ENCODE data around the gene ACOXL. TPM values are rescaled to one million over a fixed set of nuclear protein-coding genes. Genes with fewer than 3 reads are reported as not detected.

ACOXL gene
- total and polyA plus RNA-seq, 2 of the 8 experiments (the other 6 are each of a cell fraction or from before 2014, with no cell fraction given) = 11.4 to 20.6 TPM

DNA sequence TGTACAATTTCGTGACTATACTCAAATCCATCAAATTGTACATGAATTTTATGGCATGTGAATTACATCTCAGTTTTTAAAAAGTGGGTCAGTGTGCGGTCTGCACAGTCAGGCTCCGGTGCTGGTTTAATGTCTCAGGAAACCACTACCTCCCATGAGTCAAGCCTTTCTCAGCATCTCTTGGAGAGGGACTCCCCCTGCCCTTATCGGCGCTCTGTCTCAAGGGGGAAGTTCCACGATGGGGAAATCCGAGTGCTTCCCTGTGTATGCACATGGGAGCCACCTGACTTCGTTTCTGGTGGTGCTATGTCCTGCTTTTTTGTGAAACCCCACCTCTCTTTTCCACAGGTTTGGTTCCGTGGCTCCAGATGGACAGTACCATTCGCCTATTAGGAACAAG, 72.5 kb downstream of the ACOXL start:
- TF ChIP-seq RBBP5 (IDR thresholded peaks at IDR 0.05; ENCODE audit: borderline replicate concordance, low read depth, low read length) (no peak), CHD2 (IDR thresholded peaks at IDR 0.05; ENCODE audit: low read length) (no peak), EZH2 (IDR thresholded peaks at IDR 0.05; ENCODE audit: low read depth, low read length, severe bottlenecking) (no peak)
- TF ChIP-seq, protein P1, sequence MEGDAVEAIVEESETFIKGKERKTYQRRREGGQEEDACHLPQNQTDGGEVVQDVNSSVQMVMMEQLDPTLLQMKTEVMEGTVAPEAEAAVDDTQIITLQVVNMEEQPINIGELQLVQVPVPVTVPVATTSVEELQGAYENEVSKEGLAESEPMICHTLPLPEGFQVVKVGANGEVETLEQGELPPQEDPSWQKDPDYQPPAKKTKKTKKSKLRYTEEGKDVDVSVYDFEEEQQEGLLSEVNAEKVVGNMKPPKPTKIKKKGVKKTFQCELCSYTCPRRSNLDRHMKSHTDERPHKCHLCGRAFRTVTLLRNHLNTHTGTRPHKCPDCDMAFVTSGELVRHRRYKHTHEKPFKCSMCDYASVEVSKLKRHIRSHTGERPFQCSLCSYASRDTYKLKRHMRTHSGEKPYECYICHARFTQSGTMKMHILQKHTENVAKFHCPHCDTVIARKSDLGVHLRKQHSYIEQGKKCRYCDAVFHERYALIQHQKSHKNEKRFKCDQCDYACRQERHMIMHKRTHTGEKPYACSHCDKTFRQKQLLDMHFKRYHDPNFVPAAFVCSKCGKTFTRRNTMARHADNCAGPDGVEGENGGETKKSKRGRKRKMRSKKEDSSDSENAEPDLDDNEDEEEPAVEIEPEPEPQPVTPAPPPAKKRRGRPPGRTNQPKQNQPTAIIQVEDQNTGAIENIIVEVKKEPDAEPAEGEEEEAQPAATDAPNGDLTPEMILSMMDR (IDR thresholded peaks at IDR 0.05; ENCODE audit: control extremely low read depth in 1 of 3, insufficient read depth in 1 of 3, low read depth in 1 of 3, low read length in 3 of 3) = no peak
- TF ChIP-seq, protein P2, sequence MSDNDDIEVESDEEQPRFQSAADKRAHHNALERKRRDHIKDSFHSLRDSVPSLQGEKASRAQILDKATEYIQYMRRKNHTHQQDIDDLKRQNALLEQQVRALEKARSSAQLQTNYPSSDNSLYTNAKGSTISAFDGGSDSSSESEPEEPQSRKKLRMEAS (IDR thresholded peaks at IDR 0.05) = no peak
- TF ChIP-seq, protein P3, sequence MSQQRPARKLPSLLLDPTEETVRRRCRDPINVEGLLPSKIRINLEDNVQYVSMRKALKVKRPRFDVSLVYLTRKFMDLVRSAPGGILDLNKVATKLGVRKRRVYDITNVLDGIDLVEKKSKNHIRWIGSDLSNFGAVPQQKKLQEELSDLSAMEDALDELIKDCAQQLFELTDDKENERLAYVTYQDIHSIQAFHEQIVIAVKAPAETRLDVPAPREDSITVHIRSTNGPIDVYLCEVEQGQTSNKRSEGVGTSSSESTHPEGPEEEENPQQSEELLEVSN (IDR thresholded peaks at IDR 0.05) = no peak
- no peak overlapping the region for H3K27ac ChIP-seq (ENCODE audit: low read depth, low read length)
- POLR2A ChIA-PET (ENCODE audit: partially characterized antibody) = no interaction called here

More for the DNA sequence above, 72.5 kb downstream of the ACOXL start:
- no peak overlapping the region; the same call in 1 of the 2 replicates for H2AK5ac ChIP-seq (ENCODE audit: low read depth, low read length)
- no peak overlapping the region for H4K91ac ChIP-seq (replicated peaks; ENCODE audit: insufficient read length, low read length)
- DNase-seq (ENCODE audit: low read depth in 1 of 2, low spot score in 2 of 2) = no peak
- H3K4me2 ChIP-seq (ENCODE audit: insufficient read depth in 1 of 2, low read depth in 2 of 2, low read length in 2 of 2) = no peak overlapping the region
- no peaks in the 10 kb centered on the region for H3K27me3 ChIP-seq (replicated peaks in 1 of 4; ENCODE audit: control insufficient read depth in 3 of 4, extremely low read depth in 1 of 4, insufficient read depth in 3 of 4, low read length in 3 of 4)
- no peak overlapping the region for H3K4ac ChIP-seq (replicated peaks; ENCODE audit: insufficient read length, low read depth, low read length)
- 95% methylated on average over 10 of the region's 10 CpGs; no CpG with 5 or more reads in 1 of the 2 experiments for WGBS, 2 experiments (ENCODE audit: extremely low coverage in 1 of 2, insufficient coverage in 1 of 2, insufficient read length in 1 of 2, insufficient replicate concordance in 2 of 2, low coverage in 1 of 2, low lambda C conversion rate in 2 of 2, missing lambda C conversion rate in 1 of 2)
- H2BK5ac ChIP-seq (ENCODE audit: low read depth, low read length) = no peak overlapping the region
- no peak overlapping the region for H4K8ac ChIP-seq (ENCODE audit: extremely low read depth, insufficient read depth, low read length)
- FAIRE-seq = no peak
- H3K4me3 ChIP-seq (ENCODE audit: extremely low read depth in 1 of 4, insufficient read depth in 2 of 4, low read depth in 3 of 4, low read length in 4 of 4) = no peak overlapping the region
- no peak overlapping the region for H2BK20ac ChIP-seq (ENCODE audit: low read length)
- H2BK120ac ChIP-seq (replicated peaks; ENCODE audit: low read depth, low read length) = no peak overlapping the region
- no peak overlapping the region for H3K23ac ChIP-seq (ENCODE audit: insufficient read length)
- no peak overlapping the region for H2BK15ac ChIP-seq (ENCODE audit: low read length)
- H3K4me1 ChIP-seq (replicated peaks in 1 of 4; ENCODE audit: control insufficient read depth in 3 of 4, insufficient read depth in 4 of 4, low read length in 3 of 4) = peaks cover 2 to 19% (median 5%) of the 10 kb centered on the region in 4 experiments; a peak in 5 of 7 replicates
- no peak overlapping the region for H4K5ac ChIP-seq (ENCODE audit: insufficient read length, low read depth, low read length)
- peaks cover 0 to 7% of the 10 kb centered on the region in 2 experiments; a peak in 2 of 4 replicates for H3K9me3 ChIP-seq (ENCODE audit: insufficient read depth in 2 of 2, low read depth in 1 of 2, low read length in 1 of 2)
- H3K23me2 ChIP-seq (ENCODE audit: low read depth, low read length) = no peaks in the 10 kb centered on the region
- no peak overlapping the region for H3K56ac ChIP-seq (replicated peaks; ENCODE audit: insufficient read length, low read depth, low read length)
- peaks cover 7 to 36% (median 12%) of the 10 kb centered on the region in 4 experiments; a peak in 7 of 8 replicates for H3K36me3 ChIP-seq (ENCODE audit: control insufficient read depth in 2 of 4, insufficient read depth in 4 of 4, low read length in 3 of 4)
- no peak overlapping the region for H2AFZ ChIP-seq (ENCODE audit: low read length)
- H3K79me2 ChIP-seq (ENCODE audit: control insufficient read depth in 1 of 2, insufficient read depth in 2 of 2, low read length in 2 of 2) = no peaks in the 10 kb centered on the region
- no peaks in the 10 kb centered on the region for H3K79me1 ChIP-seq (ENCODE audit: low read depth, low read length)
- H2BK12ac ChIP-seq (ENCODE audit: low read depth, low read length) = no peak overlapping the region
- no peak overlapping the region for H3K18ac ChIP-seq (ENCODE audit: extremely low read depth, low read length)
- peaks cover 1 to 2% of the 10 kb centered on the region in 2 experiments for H4K20me1 ChIP-seq (replicated peaks in 1 of 2; ENCODE audit: control insufficient read depth in 1 of 2, insufficient read depth in 2 of 2, low read length in 2 of 2)
- H3K9ac ChIP-seq (replicated peaks in 1 of 4; ENCODE audit: extremely low read depth in 1 of 4, low read depth in 3 of 4, low read length in 3 of 4) = no peak overlapping the region
- CTCF ChIA-PET (ENCODE audit: partially characterized antibody) = interaction anchor here (1.8 kb wide), 1 partner anchor 12 kb away, joined by 8 read pairs; no protein-coding TSS in a partner anchor
- no peak overlapping the region for H3K14ac ChIP-seq (ENCODE audit: insufficient read length)
